HepG2 (cell line): ENCODE data around the gene NLE1. TPM values are rescaled to one million over a fixed set of nuclear protein-coding genes. Genes with fewer than 3 reads are reported as not detected.
A peak's percentile ranks its signal among the peaks of the same experiment; 100 is the strongest.

Source experiments
- CEBPB ChIP-seq: IDR thresholded peaks from 2 replicates; pipeline ENCODE4 v1.6.1; 2011; ENCODE audit warnings: low read depth, low read length, improper control_type of control experiment, borderline replicate concordance
- CENPT ChIP-seq: sonication (generic); formaldehyde crosslinking; IDR thresholded peaks from 2 replicates; pipeline ENCODE4 v1.8.0; 2022; ENCODE audit warnings: low read depth, mild to moderate bottlenecking, moderate library complexity, missing genetic modification reagents
- CHD4 ChIP-seq: fragments of 200-600 bp; sonication (generic); IDR thresholded peaks from 2 replicates; pipeline ENCODE4 v1.7.0; 2017; ENCODE audit warnings: mild to moderate bottlenecking, low read length, borderline replicate concordance
- EP300 ChIP-seq, 3 experiments: sonication (generic) in 1 of 3; formaldehyde crosslinking in 1 of 3; IDR thresholded peaks; 2 replicates each; pipeline versions ENCODE4 v1.5.1 to v1.6.1; 2011 to 2020; ENCODE audit warnings: low read depth in 2 of 3, low read length in 2 of 3, borderline replicate concordance in 1 of 3, improper control_type of control experiment in 1 of 3, mild to moderate bottlenecking in 1 of 3, missing genetic modification reagents in 1 of 3, moderate library complexity in 1 of 3
- EZH2 ChIP-seq: conservative IDR thresholded peaks from 2 replicates; pipeline ENCODE4 v1.6.1; 2012; ENCODE audit warnings: mild to moderate bottlenecking, low read depth, low read length, moderate library complexity
- FOXJ3 ChIP-seq: sonication (generic); formaldehyde crosslinking; IDR thresholded peaks from 2 replicates; pipeline ENCODE4 v1.4.0; 2020; ENCODE audit warnings: missing genetic modification reagents, mild to moderate bottlenecking, borderline replicate concordance
- GATAD2A ChIP-seq: IDR thresholded peaks from 2 replicates; pipeline ENCODE4 v1.6.1; 2016
- HDAC1 ChIP-seq: sonication (generic); formaldehyde crosslinking; IDR thresholded peaks from 2 replicates; pipeline ENCODE4 v1.5.1; 2020; ENCODE audit warnings: mild to moderate bottlenecking, missing genetic modification reagents
- MAFG ChIP-seq: sonication (generic); formaldehyde crosslinking; IDR thresholded peaks from 2 replicates; pipeline ENCODE4 v1.5.1; 2020; ENCODE audit warnings: mild to moderate bottlenecking, missing genetic modification reagents
- NFIC ChIP-seq: IDR thresholded peaks from 2 replicates; pipeline ENCODE4 v1.6.1; 2012; ENCODE audit warnings: mild to moderate bottlenecking, low read length, inconsistent platforms
- NR2F6 ChIP-seq, 2 experiments: IDR thresholded peaks; 2 replicates each; pipeline ENCODE4 v1.6.1; 2016; ENCODE audit warnings: antibody characterized with exemption in 1 of 2, mild to moderate bottlenecking in 1 of 2
- POLR2G ChIP-seq: fragments of 200-400 bp; formaldehyde crosslinking; IDR thresholded peaks from 2 replicates; pipeline ENCODE4 v1.6.1; 2018; ENCODE audit warnings: mild to moderate bottlenecking, low read depth, low read length, moderate library complexity
- PRDM10 ChIP-seq: sonication (generic); formaldehyde crosslinking; IDR thresholded peaks from 2 replicates; pipeline ENCODE4 v1.4.0; 2020; ENCODE audit warnings: low read depth, missing genetic modification reagents
- SIN3B ChIP-seq: fragments of 150-350 bp; IDR thresholded peaks from 2 replicates; pipeline ENCODE4 v1.6.1; 2014; ENCODE audit warnings: low read length
- SRF ChIP-seq: IDR thresholded peaks from 2 replicates; pipeline ENCODE4 v1.6.1; 2011; ENCODE audit warnings: mild to moderate bottlenecking, low read depth, low read length, moderate library complexity
- XBP1 ChIP-seq: sonication (generic); formaldehyde crosslinking; IDR thresholded peaks from 2 replicates; pipeline ENCODE4 v1.5.0; 2020; ENCODE audit warnings: missing genetic modification reagents
- ZNF546 ChIP-seq: sonication (generic); formaldehyde crosslinking; conservative IDR thresholded peaks from 2 replicates; pipeline ENCODE4 v1.8.1; 2023; ENCODE audit warnings: mild to moderate bottlenecking, missing genetic modification reagents
- ZNF672 ChIP-seq: sonication (generic); formaldehyde crosslinking; IDR thresholded peaks from 2 replicates; pipeline ENCODE4 v1.8.1; 2022; ENCODE audit warnings: missing genetic modification reagents
- polyA plus RNA-seq, 8 experiments: library from polyadenylated mRNA; depleted of rRNA in 3 of 8; stranded (reverse) in 7 of 8; unstranded in 1 of 8; fragments of >200 nt; fragmentation: Illumina TruSeq in 4 of 8; extraction: Trizol in 4 of 8; gene quantifications; 2 replicates each; pipeline versions ENCODE4 v1.2.1 to v1.2.3, GENCODE V29; 2011 to 2016; ENCODE audit warnings: low read depth in 4 of 8, missing spikeins in 1 of 8, mixed read lengths in 1 of 8; ENCODE audit not compliant: insufficient read depth in 1 of 8
- total RNA-seq, 5 experiments: library from RNA; depleted of rRNA; stranded (reverse); fragments of >200 nt; fragmentation: Illumina TruSeq; extraction: Trizol; gene quantifications; 2 replicates each; pipeline ENCODE4 v1.2.3, GENCODE V29; 2016; ENCODE audit warnings: low read depth in 1 of 5
- TF ChIP-seq, protein P1 (sequence below): IDR thresholded peaks from 2 replicates; pipeline ENCODE4 v1.6.1; 2016; ENCODE audit warnings: low read depth
- TF ChIP-seq, protein P2 (sequence below): sonication (generic); formaldehyde crosslinking; IDR thresholded peaks from 2 replicates; pipeline ENCODE4 v1.4.0; 2020; ENCODE audit warnings: missing genetic modification reagents
- TF ChIP-seq, protein P3 (sequence below): IDR thresholded peaks from 2 replicates; pipeline ENCODE4 v1.6.1; 2012; ENCODE audit warnings: low read depth, low read length, improper control_type of control experiment

Gene NLE1
- total and polyA plus RNA-seq, 2 of the 13 experiments (the other 11 are each of a cell fraction or from before 2014, with no cell fraction given) = 20.3 to 34.5 TPM

DNA sequence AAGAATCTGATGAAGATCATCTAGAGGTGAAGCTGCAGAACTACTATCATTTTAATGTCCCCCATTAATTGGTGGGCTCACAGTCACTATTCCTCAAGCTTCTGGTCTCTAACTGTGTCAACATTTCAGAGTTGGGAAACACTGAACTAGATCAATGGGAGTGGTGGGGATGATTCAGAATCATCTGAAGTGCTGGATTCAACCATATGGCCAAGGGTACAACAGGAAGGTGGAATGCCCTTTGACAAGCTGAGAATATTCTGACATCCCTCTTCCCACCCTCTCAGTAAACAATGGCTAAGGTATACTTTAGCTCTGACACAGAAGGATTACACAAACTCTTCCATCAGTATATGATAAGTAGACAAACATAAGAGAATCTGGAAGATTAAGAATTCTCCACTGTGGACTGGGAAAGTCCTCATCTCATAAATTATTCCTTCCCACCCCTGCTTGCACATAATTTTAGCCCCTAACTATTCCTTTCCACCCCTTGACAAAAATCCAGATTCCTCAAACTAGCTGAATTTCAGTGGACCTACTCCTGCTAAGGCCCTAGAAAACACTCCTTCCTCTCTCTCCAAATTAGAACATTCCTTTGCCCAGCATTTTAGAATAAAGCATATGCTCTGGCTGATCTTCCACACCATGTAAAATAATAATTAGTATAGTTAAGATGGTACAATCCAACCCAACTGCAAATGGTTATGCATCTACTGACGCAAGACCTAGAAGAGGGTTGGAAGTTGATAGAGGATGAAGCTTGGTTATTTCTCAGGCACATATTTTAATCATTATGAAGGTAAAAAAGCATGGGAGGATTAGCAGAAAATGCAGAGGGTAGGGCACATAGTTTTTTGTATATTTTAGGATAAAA, 62.3 kb downstream of the NLE1 start (continued):
- TF ChIP-seq PRDM10 (CRISPR knock-in tag) = peak; percentile 97
- TF ChIP-seq FOXJ3 (CRISPR knock-in tag) = no peak
- TF ChIP-seq NFIC = peak; percentile 57; the same call in 1 of the 2 replicates
- no peak for TF ChIP-seq ZNF672 (CRISPR knock-in tag)
- no peak for TF ChIP-seq EZH2
- no peak for TF ChIP-seq CENPT (CRISPR knock-in tag)
- TF ChIP-seq MAFG (CRISPR knock-in tag) = no peak
- TF ChIP-seq CHD4 = no peak
- TF ChIP-seq ZNF546 = no peak
- TF ChIP-seq EP300 (IDR thresholded peaks at IDR 0.05; ENCODE audit: low read depth in 2 of 2, low read length in 2 of 2) = peak in 1 of 2 experiments; percentile 74; a peak in 2 of 4 replicates
- no peak for TF ChIP-seq EP300 (CRISPR knock-in tag; IDR thresholded peaks at IDR 0.05; ENCODE audit: borderline replicate concordance)
- TF ChIP-seq SIN3B = no peak
- TF ChIP-seq, protein P1, sequence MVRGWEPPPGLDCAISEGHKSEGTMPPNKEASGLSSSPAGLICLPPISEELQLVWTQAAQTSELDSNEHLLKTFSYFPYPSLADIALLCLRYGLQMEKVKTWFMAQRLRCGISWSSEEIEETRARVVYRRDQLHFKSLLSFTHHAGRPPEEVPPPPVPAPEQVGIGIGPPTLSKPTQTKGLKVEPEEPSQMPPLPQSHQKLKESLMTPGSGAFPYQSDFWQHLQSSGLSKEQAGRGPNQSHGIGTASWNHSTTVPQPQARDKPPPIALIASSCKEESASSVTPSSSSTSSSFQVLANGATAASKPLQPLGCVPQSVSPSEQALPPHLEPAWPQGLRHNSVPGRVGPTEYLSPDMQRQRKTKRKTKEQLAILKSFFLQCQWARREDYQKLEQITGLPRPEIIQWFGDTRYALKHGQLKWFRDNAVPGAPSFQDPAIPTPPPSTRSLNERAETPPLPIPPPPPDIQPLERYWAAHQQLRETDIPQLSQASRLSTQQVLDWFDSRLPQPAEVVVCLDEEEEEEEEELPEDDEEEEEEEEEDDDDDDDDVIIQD (CRISPR knock-in tag) = peak; percentile 67; the same call in 1 of the 2 replicates
- TF ChIP-seq GATAD2A (CRISPR knock-in tag) = peak; percentile 94
- peak; percentile 77 for TF ChIP-seq CEBPB
- no peak for TF ChIP-seq POLR2G
- peak; percentile 63 for TF ChIP-seq NR2F6 (IDR thresholded peaks at IDR 0.05)
- TF ChIP-seq NR2F6 (CRISPR knock-in tag; IDR thresholded peaks at IDR 0.05) = peak; percentile 52; the same call in 1 of the 2 replicates
- TF ChIP-seq, protein P2, sequence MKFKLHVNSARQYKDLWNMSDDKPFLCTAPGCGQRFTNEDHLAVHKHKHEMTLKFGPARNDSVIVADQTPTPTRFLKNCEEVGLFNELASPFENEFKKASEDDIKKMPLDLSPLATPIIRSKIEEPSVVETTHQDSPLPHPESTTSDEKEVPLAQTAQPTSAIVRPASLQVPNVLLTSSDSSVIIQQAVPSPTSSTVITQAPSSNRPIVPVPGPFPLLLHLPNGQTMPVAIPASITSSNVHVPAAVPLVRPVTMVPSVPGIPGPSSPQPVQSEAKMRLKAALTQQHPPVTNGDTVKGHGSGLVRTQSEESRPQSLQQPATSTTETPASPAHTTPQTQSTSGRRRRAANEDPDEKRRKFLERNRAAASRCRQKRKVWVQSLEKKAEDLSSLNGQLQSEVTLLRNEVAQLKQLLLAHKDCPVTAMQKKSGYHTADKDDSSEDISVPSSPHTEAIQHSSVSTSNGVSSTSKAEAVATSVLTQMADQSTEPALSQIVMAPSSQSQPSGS (CRISPR knock-in tag) = no peak
- TF ChIP-seq, protein P3, sequence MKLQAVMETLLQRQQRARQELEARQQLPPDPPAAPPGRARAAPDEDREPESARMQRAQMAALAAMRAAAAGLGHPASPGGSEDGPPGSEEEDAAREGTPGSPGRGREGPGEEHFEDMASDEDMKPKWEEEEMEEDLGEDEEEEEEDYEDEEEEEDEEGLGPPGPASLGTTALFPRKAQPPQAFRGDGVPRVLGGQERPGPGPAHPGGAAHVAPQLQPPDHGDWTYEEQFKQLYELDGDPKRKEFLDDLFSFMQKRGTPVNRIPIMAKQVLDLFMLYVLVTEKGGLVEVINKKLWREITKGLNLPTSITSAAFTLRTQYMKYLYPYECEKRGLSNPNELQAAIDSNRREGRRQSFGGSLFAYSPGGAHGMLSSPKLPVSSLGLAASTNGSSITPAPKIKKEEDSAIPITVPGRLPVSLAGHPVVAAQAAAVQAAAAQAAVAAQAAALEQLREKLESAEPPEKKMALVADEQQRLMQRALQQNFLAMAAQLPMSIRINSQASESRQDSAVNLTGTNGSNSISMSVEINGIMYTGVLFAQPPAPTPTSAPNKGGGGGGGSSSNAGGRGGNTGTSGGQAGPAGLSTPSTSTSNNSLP = peak; percentile 87
- no peak for TF ChIP-seq SRF
- no peak for TF ChIP-seq XBP1 (CRISPR knock-in tag)
- peak; percentile 56 for TF ChIP-seq HDAC1 (CRISPR knock-in tag)
